Measurements from ENCODE around the gene ZFAND3.

- TF ChIP-seq CTCF (IDR thresholded peaks at IDR 0.05; ENCODE audit: extremely low read depth in 1 of 2, insufficient read depth in 1 of 2, low read depth in 1 of 2, low read length in 2 of 2) (no peak), POLR2A (IDR thresholded peaks at IDR 0.05; ENCODE audit: low read depth, low read length) (no peak)
Measured at GRCh38 chr6:37800703-37801604, 18.6 kb upstream of the ZFAND3 start.
